Eye (tissue), 1 donor: Measurements from ENCODE around the gene BZW2.

ENCODE experiments used
- DNase-seq: peaks from one replicate; pipeline ENCODE4 v3.0.0-alpha.2; 2015

The BZW2 gene

DNA sequence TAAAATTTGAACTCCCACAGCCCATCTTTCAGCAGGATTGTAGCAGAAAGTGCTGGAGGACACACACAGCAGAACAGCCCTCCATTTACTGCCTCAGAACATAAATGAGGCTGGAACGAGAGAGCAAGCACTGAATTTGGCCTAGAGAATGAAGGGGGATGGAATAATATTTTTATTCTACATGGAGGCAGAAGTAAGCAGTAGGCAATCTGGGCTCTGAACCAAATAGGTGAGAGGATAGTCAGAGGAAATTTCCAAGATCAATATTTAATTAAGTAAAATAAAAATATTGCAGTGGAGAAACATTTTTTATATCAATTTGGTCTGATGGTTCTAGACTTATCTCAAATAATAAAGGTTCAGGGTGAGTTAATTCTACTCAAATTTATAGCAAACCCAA, 78.4 kb downstream of the BZW2 start:
- no peak for DNase-seq

DNA sequence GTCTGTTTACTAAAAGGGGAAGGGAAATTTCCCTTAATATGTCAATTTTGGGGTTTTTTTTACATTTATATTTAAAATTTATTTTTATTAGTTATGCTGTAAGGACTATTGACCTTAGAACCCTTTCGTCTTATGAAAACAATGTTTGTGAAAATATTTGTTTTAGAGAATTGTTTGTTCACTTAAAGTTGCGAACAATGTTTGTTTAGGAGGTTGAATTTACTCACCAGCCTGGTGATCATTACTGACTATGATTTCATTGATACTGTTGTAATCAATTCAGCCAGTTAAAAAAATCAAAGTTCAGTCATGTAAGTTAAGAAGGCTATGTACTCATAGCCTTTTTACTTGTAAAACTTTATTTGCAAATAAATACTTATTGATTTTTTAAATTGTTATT, 80.2 kb downstream of the BZW2 start:
- no peak for DNase-seq

DNA sequence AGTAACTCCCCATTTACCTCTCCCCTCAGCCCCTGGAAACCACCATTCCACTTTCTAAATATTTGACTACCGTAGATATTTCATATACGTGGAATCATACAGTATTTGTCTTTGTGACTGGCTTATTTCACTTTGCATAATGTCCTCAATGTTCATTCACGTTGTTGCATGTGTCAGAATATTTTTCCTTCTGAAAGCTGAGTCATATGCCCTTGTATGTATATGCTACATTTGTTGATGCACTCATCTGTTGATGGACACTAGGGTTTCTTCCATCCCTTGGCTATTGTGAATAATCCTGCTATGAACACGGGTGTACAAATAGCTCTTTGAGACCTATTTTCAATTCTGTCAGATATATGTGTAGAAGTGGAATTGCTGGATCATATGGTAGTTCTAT, 81.8 kb downstream of the BZW2 start:
- DNase-seq = no peak

DNA sequence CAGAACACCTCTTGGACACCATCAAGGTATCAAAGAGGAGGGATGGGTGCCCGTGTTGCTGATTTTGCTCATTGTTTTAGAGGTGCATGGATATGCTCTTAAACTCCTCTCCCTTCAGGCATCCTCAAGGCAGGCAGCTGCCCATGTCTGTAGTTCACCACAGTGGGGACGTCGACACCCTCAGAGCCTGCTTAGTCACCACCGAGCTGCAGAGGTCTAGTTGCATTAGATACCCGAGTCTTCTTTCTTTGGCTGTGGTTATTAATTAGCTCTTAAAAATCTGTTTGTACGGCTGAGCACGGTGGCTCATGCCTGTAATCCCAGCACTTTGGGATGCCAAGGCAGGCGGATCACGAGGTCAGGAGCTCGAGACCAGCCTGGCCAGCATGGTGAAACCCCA, 82.8 kb downstream of the BZW2 start:
- no peak for DNase-seq

DNA sequence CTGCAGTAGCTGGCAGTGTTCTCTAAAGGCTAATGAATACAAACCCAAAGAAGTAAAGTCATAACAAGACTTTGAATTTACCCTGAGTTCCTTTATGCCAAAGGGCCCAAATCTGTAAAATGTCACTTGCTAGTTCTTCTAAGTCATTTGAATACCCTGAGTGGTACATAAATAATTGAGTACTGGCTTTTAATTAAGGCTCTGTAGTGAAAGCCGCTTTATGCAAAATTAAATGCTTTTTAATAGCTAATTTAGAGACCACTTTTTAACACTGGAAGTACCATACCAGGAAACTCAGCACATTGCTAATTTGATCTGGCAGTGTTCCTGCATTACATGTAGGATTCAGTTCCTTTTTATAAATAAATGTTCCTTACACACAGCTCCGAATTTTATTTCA, 83.6 kb downstream of the BZW2 start:
- no peak for DNase-seq

DNA sequence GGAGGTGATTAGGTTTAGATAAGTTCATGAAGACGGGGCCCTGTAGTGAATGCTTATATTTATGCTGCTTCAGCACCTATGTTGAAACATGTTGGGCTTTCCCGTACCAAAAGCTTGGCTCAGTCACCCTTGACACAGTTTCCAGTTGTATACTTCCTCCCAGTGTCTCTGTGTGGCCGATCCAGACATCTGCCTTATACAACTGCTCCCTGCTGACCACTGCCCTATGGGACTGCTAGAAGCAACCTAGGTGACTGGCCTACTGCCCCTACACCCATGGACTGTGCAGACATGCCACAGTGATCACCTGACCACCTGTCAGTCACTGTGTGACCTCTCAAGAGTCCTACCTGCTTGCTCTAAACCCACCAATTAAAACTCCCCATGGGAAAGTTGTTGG, 85.0 kb downstream of the BZW2 start:
- DNase-seq = no peak

DNA sequence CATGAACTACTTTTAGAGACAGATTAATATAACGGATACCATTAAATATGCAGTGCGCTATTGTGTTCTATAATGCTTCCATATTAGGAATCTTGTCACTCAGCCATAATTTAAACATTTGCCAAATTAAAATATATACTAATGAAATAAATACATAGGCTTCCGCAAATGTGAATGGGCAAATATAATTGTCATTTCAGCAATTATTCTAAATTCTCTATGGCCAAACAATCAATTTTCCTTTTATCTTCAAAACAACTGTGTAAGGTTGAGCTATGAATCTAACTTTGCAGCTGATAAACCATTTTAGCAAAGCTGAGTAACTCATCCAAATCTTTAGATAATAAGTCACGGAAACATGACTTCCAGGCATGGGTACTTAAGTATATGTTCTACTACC, 86.8 kb downstream of the BZW2 start:
- DNase-seq = no peak

DNA sequence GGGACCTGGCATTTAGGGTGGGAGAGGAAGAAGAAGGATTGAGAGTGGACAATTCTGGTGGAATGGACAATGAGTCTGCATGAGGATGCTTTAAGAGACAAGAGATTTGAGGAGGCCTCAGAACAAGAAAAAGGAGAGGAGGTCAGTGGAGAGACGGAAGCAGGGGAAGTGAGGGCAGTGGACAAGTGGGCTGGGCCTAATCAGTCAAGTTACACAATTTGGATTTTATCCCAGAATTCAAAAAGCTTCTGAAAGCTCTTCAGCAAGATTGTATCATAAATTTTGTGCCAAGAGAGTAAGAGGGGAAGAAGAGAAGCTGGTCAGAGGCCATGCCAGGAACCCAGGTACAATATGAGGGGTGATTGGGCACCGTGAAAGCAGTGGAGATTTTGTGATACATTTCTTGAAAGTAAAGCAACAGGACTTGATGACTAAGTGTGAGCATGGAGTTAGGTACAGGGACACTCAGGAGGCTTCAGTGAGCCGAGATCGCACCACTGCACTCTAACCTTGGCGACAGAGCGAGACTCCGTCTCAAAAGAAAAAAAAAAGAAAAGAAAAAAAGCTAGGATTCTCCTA, 88.3 kb downstream of the BZW2 start:
- no peak for DNase-seq

DNA sequence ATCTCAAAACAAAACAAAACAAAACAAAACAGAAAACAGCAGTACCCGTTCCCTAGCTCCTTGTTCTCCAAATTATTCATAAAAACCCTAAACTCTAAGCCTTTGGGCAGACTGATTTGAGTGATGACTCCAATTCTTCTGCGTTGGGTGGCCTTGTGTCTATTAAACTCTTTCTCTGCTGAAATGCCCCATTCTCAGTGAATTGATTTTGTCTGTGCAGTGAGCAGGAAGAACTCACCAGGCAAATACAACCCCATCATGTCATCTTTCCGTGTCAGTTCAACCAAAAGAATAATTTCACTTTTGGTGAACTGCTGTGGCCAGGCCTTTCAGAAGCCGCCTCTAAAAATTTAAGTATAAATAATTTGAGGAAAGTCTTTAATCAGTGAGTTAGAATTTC, 89.0 kb downstream of the BZW2 start:
- DNase-seq = peak; percentile 44

DNA sequence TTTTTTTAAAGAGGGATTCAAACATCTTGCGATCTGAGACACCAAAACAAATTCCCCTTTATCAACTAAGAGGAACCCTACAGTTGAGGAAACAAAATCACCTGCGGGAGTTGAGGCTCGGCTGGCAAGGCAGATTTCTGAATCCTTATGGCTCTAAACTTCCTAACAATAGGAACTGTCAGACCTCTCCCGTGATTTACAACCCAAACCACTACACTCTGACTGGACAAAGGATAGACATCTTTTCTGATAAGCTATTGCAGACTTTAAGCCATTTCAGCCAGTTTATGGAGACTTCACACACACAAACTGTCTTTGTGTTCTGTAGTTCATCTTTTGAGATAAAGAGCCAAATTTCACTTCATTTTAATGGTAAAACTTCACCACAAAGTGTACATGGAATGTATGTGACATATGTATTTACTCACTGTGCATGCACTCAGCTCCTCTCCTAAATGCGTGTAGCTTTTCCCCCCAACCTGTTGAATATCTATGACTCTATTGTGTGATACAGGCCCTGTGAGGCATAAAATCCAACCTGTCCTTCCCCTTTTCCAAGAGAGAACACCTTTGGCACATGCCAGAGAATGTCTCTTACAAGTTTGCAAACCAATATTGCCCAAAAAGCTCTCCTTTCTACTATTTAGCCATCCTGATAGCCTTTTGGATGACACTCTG, 92.2 kb downstream of the BZW2 start:
- DNase-seq = no peak

DNA sequence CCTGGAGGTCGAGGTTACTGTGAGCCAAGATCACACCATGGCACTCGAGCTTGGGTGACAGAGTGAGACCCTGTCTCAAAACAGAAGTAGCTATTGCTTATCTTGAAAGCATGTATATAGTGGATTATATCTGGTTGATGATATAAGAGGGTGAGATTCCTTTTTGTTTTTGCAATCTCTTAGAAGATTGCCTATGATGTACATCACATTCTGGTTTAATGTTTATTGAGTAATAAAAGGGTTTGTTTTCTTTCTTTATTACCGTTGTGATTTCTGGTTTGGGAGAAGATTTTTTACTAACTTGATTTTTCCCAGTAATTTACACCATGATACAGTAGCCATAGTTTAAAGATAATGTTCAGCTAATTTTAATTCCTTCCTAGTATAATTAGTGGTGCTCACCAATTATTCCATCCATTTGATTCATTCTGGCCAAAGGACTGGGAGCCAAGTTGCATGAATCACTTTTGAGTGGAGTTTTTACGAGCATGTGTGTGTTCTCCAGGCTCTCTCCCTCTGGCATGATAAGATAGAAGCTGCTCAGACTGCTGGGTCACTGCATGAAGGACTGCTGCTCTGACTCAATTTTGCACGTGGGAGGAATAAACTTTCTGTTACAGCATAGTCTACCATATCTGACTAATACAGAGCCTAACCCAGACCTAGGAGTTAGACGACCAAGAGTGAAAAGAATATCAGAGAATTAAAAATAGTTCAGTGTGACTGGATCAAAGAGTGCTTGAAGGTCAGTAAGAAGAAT, 94.1 kb downstream of the BZW2 start:
- DNase-seq = no peak

DNA sequence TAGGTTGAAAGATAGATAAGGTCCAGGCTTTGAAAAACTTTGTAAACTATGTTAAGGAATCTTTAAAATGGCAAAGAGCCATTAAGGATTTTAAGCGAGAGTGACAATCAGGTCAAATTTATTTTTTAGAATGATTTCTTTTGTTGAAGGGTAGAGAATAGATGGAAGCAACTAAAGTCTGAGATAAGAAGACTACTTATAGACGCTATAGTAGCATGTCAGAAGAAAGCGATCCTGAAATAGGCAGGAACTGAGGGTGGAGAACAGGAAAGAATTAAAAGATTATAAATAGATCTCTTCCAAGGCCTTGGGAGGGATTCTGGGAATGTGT, 94.6 kb downstream of the BZW2 start:
- DNase-seq = no peak

DNA sequence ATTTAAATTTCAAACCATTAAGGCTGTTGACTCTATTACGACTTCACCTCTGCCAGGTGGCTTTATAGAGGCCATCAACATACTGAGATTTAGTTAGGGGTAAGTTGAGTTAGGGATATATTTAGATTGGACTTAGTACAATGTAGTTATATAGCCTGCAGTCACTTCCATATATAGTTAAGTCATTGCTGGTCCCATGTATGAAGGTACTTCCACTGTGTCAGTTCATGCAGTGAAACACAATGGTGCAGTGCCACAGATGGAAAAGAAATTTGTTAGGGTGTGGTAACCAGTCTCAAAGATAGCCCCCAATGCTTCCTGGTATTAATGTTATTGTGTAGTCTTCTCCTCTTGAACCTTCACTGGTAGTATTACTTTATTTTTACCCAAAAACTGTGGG, 95.0 kb downstream of the BZW2 start:
- no peak for DNase-seq

DNA sequence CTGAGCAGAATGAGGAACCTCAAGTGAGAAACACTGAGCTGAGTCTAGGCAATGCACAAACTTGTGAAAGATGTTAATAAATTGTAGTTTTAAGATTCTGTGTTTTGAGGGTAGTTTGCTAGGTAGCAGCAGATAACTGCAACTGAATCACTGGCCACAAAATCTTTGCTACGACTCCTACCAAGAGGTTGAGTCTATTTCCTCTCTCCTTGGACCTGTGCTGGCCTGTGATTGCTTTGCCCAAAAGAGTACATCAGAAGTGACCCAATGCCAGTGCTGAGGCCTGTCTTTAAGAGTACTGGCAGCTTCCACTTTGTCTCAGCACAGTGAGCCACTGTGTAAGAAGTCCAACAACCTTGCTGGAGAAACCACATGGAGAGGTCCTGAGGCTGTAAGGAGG, 95.7 kb downstream of the BZW2 start:
- no peak for DNase-seq

DNA sequence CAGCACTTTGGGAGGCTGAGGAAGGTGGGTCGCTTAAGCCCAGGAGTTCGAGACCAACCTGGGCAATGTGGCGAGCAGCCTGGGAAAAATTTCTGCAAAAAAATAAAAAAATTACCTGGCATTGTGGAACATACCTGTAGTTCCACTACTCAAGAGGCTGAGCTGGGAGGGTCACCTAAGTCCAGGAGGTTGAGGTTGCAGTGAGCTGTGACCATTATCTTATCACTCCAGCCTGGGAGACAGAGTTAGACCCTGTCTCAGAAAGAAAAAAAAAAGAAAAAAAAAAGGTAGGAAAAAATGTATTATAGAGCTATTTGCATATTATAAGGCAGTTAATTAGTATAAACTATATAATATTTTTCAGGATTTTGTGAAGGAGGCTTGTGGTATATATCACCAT, 96.6 kb downstream of the BZW2 start:
- no peak for DNase-seq

DNA sequence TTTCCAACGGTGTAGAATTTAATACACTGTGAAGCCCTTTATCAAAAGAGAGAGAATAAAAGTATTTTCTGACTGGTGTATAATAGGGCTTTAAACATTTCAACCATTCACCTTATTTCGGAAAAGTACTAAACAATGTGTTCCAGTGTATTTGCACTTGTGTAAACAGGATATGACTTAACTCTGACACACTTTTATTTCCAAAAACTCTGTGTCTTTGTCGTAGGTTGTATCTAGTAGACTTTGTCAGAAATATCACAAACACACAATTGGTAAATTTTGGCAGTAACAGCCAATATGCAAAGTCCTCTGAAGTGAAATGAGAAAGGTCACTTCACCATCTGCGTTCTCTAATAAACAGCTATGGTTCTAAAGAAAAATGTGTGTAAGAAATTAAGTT, 97.3 kb downstream of the BZW2 start:
- DNase-seq = no peak

DNA sequence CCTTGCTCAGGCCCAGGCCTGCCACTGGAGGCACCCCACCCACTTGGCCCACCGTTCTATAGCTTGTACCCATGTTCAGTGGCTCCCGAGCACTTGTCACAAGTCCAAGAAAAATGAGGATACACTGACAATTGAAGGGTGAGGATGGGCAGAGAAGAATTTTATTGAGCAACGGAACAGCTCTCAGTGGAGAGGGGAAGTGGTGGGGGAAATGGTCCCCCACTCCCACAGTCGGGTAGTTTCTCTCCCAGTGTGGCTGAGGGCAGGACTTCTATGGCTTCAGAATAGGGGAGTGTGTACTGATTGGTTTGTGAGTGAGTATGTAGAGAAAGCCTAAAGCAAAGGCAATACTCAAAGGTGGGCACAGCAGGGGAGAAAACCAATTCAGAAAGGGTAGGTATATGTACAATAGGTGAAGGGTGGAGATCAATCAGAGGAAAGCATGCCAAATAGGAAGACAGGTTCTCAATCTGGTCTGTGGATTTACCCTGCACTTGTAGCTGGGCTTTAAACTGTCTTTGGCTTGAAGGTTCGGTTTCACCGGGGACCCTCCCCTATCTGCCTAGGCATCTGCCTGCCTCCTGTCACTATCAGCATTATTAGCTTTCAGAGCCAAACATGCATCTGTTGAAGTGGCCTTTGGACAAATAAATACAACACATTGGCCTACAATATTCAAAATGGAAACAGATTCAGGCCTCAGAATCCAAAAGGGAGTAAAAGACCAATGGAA, 98.7 kb downstream of the BZW2 start:
- no peak for DNase-seq

DNA sequence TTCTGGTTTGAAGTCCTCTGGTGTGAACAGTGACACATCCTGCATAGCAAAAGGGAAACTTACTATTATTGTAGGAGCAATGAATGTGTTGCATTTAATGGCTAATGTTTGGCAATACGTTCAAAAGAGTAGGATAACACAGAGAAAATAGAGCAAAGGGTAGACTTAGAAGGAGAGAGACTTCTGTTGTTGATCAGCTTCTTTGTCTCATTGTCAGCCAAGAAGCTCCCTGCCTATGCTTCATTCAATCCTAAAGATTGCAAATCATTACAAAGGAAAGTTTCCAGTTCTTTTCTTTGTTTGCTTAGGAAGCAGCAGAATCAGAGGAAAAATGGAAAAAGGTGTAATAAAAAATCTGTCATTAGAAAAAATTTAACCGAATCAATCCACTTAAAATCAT, 99.7 kb downstream of the BZW2 start:
- no peak for DNase-seq

DNA sequence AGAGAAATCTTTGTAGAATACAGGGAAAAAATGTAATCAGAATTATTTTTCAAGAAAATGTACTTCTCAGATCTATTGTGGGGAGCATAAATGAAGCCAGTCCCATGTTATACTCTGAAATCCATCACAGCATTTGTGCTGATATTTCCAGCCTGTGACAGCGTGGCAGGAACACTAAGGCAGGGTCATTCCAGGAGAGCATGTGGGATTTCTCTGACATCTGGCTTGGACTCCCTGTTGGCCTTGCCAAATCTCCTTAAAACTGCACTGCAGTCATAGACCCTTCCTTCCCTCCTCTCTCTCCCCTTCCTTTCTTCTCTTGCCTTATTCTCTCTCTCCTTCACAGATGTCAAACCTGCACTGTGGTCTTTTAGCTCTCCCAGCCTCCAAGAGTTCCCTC, 101.1 kb downstream of the BZW2 start:
- DNase-seq = no peak

DNA sequence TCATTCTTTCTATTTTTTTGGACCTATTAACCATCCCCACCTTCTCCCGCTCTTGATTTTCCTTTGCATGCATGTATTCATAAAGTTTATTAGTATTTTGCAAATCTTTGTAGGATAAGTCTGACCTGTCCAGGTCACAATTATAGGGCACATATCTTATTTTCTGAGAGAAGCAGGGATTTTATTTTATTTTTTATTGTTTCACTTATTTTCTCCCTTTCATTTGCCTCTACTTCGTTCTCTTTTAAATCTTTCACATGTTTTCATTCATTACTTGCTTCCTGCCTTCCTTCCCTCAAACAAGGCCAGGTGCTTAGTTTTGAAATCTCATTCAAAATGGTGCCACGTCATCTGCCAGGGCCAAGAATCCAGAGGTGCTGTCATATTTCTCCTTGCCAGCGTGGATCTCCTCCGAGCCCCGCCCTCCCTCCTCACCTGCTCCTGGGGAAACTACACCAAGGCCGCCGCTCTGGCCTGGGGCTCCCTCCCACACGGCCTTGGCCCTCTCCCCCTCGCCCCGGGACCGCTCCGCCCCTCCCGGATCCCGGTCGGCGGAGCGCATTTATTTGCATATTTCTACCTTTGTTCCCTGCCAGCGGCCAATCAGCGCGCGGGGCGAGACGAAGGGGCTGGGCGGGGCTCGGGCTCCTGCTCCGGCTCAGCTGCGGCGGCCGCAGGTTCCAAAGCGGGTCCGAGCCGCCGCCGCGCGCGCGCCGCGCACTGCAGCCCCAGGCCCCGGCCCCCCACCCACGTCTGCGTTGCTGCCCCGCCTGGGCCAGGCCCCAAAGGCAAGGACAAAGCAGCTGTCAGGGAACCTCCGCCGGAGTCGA, 107.3 kb downstream of the BZW2 start, which contains the start of gene TSPAN13:
Gene TSPAN13 (plus strand): TSS at position 654 of the 830 bp plus-strand sequence. CDS start 213 bp downstream, outside the sequence.
- peak; percentile 94 for DNase-seq

DNA sequence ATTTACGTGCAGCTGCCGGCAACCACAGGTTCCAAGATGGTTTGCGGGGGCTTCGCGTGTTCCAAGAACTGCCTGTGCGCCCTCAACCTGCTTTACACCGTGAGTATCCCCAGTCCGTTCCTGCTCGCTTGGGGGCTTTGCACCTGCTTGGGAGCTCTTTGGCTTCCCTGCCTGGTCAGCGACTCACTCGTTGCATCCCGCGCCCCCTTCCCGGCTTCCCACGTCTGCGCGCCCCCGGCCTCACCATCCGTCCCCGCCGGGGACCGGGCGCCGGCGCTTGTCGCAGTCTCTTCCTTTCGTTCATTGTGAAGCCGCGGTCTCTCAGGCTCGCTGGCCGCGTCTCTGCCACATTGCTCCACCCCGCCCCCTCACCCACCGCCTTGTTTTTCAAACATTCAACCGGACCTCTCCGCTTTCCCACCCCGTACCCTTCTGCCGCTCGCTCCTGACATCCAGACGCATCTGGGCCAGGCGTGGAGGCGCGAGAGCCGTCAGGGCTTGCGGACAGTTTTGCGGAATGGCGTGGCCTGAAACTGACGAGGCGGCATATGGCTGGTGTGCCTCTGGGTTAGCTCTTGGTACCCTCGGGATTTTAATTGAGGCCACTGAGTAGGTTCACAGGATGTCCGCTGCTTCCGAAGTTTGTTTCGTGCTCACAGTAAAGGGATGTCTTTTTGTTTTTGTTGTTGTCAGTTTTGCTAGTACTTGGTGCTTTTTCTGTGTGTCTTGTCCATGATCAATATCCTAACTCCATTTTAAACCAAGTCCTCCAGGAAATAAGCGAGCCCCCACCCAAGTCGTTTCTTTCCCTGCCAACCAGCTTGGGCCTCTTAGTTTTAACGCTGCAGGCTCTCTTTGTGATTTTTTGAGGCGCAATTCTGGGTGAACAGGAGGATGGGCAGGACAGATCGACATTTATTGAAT, 108.2 kb downstream of the BZW2 start:
- DNase-seq = peak; percentile 90

DNA sequence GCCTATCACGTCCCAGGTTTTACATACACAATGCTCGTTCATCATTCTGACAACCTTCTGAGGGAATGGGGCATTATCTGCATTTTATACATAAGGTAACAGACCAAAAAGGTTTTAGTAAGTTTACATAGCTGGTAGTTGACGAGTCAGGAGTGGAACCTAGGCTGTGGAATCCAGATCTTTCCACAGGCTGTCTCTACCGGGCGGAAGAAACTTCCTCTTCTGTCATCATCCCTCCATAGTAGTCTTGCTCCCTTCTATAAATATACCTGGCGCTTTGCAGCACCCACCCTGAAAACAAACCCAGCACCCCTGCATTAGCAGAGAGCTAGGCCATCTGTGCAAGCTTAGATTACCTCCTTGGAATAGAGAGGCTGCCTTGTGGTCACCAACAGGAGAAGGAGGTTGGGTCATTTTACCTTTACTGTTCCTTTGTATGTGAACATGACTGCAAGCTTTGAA, 108.9 kb downstream of the BZW2 start:
- DNase-seq = no peak
